HG02759 (cell line): ENCODE results near the gene STARD7.
"Not testable (repeated sequence)": the region's sequence is repeated elsewhere in the genome, so short reads cannot be mapped to it uniquely, and the experiment has no call there.

Experiments used
- ATAC-seq: cut with Tn5 transposase; IDR thresholded peaks from one replicate; pipeline ENCODE4 v1.9.1; 2021; ENCODE audit warnings: mild to moderate bottlenecking, moderate library complexity; ENCODE audit not compliant: unreplicated experiment

The STARD7 gene, protein sequence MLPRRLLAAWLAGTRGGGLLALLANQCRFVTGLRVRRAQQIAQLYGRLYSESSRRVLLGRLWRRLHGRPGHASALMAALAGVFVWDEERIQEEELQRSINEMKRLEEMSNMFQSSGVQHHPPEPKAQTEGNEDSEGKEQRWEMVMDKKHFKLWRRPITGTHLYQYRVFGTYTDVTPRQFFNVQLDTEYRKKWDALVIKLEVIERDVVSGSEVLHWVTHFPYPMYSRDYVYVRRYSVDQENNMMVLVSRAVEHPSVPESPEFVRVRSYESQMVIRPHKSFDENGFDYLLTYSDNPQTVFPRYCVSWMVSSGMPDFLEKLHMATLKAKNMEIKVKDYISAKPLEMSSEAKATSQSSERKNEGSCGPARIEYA

DNA sequence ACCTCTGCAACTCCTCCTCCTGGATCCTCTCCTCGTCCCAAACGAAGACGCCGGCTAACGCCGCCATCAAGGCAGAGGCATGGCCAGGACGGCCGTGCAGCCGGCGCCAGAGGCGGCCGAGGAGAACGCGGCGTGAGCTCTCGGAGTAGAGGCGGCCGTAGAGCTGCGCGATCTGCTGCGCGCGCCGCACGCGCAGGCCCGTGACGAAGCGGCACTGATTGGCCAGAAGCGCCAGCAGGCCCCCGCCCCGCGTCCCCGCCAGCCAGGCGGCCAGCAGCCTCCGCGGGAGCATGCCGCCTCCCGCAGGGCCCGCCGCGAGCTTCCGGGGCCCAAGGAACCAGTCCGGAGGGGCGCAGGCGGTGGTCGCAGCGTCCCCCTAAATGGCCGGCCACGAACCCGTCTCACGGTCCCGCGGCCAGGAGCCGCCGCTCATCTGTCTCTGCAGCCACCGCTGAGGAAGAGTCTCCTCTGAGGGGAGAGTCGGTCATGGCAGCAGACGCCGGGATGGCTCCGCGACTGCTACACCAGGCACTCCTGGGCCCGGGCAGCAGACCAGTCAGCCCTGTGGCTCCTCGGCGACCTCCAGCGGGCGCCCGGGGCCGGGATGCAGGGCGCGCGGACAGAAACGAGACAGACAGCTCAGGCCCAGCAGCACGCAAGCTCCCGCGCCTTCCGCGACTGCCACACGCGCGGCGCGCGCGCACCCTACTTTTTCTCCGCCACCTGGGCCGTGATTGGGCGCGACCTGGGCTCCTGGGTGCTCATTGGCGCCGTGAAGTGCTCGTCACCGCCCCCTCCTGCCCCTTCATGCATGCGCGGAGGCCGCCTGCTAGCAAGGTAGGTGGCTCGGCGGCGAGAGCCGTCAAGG is at the start of gene STARD7:
STARD7 (minus strand) TSS at position 685 of the 868 bp plus-strand sequence; CDS start at position 292, 393 bp downstream.
- ATAC-seq = peak; percentile 90

DNA sequence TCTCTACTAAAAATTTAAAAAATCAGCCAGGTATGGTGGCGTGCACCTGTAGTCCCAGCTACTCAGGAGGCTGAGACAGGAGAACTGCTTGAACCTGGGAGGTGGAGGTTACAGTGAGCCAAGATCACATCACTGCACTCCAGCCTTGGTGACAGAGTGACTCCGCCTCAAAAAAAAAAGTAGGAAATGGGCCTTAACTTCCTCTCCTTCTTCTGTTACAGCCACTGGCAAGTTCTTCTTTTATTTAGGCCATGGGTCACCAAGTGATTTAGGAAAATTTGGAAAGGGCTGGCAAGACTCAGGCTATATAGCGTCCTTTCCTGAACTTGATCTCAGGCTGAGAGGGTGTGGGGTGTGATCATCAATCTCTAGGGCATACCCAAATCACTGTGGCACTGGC is 49.1 kb upstream of the STARD7 start:
- ATAC-seq = not testable (repeated sequence)

DNA sequence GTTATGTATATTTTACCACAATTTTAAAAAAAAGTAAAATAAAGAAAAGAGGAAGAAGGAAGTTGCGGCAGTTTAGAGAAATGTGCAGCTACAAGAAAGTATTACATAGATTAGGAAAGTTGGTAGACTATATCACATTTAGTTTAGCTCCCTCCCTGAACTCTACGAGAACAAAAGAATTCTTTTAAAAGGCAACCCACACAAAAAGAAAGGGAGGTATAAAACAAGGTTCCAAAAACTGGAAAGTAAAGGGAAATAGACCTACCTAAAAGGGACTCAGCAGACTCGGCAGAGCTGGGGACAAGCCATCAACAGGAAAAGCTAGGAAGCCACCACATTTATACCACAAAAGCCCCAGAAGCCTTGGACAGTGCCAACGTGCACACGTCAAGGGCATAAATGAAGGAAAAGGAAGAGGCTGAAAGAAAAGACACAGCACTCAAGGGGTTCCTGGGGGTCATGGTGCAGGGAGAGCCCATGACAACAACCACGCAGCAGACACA is 48.0 kb upstream of the STARD7 start:
- no peak for ATAC-seq

DNA sequence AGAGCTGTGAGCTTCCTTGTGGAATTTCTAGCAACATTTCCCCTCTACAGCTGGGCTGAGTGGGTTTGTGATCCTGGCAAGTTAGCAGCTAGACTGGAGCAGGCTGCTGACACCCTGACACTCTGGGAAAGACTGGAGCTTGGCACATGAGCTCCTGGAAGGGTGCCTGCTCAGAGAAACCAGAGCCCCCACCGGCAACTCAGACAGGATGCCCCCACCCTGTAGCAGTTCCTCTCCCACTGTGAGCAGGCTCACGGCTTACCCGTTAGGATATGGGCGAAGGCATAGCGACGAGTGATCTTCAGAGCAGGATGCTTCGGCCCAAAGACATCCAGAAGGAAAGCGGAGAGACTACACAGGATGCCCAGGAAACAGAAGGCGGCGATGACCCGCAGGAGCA is 45.9 kb upstream of the STARD7 start:
- no peak for ATAC-seq

DNA sequence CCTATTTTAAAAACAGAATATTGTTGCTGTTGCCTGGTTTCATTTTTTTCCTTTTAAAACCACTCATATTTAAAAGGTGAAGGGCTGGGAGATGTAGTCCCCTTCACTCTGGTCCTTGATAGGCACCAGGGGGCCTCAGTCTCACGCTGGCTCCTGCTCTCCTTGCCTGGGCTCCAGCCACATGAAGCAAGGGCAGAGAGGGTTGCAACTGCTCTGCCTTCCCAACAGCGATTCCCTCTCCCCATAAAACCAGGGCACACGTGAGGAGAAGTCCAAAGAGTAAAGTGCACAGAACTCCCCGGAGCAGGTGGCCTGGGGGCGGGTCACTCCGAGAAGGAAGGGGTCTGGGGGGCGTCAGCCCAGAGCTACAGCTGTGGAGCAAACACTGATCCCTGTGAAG is 44.4 kb upstream of the STARD7 start:
- ATAC-seq = no peak

DNA sequence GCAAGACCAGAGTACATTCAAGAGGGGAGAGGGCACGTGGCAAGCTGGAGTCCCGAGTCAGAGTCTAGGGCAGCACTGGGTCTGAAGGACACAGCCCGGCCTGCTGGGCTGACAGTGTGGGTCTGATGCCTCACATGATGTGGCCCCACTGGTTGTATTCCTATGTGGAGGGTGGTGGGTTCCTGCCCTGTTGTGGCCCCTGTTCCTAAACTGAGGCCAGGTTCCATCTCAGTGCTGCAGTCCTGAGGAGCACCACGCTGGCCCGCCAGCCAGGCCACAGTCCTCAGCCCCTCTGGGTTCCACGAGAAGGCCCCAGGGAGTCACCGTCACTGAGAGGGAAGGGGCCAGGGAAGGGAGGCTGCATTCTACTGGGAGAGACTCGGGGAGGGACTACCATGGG is 43.9 kb upstream of the STARD7 start:
- ATAC-seq = no peak

DNA sequence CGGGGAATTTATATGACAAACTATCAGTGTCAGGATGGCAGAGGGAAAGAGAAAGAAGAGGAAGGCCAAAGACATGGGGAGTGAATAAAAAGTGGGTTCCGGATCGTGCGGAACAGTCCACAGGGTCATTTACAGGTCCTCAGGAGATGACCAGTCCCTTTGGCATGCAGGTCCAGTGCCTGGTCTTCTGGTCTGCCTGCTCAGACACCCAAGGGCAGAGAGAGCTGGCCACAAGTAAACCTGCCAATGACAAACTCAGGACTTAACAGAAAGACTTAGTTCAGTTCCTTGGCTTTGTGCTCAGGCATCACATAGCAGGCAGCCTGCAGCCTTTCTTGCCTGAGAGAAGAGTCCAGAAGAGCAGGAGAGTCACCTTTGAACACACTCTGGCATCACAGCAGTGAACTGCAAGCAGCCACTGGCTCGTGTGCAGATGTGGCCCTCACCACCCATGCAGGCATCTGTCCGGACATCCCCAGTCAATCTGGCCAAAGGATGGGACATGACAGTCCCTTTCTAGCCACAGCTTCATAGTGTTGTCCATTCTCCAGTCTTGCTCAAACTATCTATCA is 43.2 kb upstream of the STARD7 start:
- ATAC-seq = no peak

DNA sequence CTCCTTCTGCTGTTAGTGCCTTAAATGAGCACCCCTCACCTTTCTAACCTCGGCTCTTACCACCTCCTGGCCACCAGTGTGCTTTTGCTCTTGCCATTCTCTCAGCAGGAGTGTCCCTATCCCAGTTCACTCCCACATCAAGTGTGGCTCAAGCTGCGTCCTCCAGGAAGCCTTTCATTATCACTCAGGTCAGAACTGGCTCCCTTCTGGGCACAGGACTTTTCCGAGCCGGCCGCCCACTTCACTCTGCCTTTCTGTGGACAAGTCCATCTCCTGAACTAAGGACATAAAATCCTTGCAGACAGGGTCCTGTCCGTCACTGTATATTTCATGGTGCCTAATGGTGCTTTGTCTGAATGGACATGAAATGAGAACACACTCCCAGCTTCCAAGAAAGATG is 41.6 kb upstream of the STARD7 start:
- ATAC-seq = no peak

DNA sequence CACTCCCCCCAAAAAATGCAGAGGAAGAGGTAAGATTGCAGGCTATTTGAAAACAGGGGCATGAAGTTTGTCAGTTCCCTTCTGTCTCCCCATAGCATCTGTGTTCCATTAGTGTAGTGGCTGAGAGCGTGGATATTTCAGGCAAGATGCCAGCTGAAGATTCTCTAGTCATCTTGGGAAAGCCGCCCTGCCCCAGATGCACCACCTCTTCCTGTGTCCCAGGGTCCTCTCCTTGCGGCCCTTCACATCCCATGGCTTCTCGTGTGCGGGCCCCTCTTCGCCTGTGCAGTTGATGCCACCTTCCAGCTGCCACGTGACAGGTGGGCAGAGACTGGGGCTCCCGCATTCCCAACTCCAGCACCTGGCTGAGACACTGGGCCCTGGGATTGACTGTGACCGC is 41.0 kb upstream of the STARD7 start:
- no peak for ATAC-seq

DNA sequence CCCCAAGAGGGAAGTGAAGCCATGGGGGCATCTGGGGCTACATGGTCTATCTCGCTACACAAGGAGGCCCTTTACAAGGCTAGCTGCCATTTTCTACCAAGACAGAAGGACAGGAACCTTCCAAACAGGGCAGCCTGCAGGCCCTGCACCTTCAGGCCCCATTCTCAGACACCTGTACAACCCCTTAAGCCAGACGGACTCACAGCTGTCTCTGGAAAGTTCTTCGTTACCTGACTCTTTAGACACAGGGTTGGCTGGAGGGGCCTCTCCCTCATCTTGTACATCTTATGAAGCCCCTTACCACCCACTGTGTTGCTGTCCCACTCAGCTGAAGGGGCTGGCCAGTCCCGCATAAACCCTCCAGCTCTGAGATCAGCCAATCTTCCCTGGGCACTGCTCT is 40.0 kb upstream of the STARD7 start:
- no peak for ATAC-seq

DNA sequence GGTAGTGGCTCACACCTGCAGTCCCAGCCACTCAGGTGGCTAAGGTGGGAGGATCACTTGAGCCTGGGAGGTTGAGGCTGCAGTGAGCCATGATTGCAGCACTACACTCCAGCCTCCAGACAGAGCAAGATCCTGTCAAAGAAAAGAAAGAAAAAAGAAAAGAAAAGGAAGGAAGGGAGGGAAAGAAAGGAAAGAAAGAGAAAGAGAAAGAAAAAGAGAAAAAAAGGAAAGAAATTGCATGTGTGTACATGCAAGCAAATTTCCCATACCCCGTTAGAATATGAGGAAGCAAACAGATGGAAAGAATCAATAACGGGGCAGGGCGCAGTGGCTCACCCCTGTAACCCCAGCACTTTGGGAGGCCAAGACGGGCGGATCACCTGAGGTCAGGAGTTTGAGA is 39.3 kb upstream of the STARD7 start:
- ATAC-seq = no peak

DNA sequence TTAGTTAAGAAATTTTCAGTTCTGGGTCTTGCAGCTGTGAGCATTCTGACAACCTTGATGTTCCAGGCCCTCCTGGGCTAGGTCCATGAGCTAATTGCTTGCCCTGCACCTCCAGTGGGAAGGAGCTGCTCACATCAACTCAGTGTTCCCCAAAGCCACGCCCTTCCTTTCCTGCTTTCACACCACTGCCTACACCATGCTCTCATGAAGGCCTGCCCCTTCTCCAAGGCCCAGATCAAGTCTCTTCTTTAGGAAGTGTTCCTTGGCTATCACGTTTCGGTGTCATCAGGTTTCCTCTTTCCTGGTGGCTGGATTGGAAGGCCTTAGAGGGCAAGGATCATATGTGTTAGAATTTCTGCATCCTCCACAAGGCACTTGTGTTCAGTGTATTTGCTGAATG is 38.4 kb upstream of the STARD7 start:
- ATAC-seq = no peak

DNA sequence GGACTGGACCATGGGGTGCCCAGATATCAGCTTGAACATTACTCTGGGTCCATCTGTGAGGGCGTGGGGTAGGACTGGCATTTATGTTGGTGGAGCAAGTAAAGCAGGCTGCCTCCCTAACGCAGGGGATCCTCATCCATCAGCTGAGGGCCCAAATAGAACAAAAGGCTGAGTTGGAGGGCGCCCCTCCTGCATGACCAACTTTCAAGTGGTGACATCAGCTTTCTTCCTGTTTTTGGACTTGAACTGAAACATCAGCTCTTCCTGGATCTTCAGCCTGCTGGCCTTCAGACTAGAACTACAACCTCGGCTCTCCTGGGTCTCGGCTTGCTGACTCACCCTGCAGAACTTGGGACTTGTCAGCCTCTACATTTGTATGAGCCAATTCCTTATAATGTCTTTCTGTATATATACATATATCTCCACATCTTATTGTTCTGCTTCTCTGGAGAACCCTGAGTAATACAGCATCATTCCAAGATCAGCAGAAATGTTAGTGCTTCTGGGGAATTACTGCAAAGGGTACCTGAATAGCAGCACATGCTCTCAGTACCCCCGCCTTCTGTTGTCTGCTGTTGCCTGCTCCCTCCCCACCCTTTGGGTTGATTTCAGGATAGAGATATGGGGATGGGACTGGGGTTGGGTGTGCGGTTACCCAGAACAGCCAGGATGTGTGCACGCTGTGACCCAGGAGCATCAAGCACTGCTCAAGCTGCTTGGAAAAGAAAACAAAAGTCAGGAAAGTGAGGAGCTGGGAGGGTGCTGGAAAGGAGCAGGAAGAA is 37.2 kb upstream of the STARD7 start:
- no peak for ATAC-seq

DNA sequence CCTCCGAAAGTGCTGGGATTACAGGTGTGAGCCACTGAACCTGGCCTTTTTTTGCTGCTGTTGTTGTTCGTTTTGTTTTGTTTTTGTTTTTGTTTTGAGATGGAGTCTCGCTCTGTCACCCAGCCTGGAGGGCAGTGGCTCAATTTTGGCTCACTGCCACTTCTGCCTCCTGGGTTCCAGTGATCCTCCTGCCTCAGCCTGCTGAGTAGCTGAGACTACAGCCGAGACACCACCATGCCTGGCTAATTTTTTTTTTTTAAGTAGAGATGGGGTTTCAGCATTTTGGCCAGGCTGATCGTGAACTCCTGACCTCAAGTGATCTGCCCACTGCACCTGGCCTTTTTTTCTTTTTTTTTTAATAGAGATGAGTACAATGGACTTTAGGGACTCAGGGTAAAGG is 35.2 kb upstream of the STARD7 start:
- ATAC-seq = no peak

DNA sequence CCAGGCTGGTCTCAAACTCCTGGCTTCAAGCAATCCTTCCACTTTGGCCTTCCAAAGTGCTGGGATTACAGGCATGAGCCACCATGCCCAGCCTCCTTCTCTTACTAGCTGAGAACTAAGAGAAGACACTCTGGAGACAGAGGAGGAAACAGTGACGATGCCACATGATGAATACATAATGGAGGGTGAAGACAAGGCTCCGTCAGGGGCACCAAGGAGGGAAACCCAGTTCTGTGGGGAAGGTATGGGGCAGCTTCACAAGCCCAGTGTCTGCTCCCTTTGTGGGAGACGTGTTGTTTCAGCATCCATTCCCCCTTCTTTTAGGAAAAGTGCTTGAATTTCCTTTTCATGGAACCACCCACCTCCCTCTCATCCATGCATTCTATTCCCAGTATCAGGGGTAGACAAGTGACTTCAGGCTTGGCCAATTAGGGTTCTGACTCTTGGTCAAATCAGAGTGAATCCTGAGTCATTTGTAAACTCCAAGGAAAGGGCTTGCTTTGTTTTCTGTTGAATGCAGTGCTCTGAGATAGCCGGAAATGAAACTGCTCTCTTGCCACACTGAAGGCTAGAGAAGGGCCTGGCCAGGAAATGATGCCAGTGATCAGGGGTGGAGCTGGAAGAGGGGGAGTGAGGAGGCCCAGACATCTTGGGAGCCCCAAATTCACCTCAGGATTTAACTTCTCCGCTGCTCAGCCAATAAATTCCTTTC is 33.4 kb upstream of the STARD7 start:
- ATAC-seq = peak; percentile 90

DNA sequence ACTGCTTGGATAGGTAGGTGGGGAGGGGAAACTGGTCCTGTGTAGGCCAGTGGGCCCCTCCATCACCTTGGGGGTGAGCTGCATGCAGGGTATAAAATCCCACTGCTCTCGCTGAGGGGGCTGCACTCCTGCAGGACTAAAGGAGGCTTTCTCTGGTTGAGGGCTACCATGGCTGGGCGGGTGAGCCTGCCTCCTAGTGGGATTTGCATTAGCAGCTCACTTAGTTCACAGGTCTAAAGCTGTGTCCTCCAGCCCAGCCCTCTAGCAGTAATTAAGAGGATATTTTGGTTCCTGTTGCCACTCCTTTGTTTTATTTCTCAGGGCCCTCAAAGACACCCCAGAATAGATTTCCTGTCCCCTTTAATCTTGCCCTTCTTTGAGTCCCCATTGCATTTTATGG is 32.6 kb upstream of the STARD7 start:
- no peak for ATAC-seq

DNA sequence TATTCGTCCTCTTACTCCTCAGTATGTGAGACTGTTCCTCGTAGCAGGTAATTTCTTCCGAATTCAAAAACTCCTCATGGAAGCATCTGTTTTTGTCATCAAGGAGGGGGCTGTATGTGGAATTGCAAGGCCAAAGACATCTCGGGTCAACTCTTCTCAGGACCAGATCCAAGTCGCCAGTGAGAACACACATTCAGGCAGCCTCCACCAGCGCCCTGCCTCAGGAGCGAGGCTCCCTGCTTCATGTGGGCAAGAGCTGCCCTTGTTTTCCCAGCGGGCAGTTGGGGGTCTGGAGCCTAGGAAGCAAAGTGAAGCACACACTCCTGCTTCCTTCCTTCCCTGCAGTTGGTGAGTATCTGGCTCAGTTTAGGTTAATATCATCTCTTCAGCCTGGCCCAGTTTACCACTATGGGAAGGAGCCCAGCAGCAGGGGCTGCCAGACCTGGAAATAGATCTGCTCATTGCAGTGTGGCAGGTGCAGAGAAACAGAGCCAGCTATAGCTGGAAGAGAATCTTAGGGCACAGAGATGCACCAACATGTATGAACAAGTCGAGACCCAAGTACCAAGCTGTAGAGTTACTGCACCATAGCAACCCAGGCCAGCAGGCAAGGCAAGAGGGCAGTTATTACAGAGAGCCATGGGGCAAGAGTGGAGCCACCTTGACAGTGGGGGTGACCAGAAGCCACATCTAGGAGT is 31.9 kb upstream of the STARD7 start:
- no peak for ATAC-seq

DNA sequence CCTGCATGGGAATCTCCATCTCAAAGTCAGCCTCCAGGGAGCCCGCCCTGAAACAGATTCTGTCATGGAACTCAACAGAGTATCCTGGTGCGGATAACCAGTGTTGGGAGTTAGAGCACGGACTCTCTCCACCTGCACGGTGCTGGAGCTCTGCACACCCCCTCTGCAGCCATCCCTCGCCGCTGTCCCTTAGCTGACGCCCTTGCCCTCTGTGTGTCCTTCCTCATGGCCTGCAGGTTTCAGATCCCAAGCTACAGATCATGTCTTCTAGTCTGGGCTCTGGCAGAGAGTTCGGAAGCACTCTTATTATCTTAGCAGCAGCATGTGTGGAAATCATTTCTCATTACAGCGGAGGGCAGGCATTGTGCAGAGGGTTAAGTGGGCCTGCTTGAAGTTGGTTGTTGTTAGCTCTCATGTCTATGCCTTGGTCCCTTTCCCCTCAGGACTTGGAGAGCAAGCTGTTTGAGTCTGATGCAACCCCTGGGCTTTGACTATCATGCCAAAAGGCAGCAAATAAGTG is 31.2 kb upstream of the STARD7 start:
- no peak for ATAC-seq

DNA sequence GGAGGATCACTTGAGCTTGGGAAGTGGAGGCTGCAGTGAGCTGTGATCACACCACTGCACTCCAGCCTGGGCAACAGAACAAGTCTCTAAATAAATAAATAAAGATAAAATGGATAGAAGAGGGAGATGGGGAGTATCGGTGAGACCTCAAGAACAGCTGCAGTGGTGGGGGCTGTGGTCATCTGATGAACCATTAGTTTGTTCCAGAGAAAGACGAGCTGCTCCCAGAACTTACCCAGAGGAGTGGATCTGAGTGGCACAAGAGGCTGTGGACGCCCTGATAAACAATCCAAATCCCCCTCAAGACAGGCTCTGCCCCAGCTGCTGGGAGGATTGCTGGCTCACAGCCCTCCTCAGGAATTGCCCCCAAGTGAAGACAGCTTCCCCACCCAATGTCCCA is 30.5 kb upstream of the STARD7 start:
- ATAC-seq = no peak
